ENCODE measurements around the gene USP31.

DNA sequence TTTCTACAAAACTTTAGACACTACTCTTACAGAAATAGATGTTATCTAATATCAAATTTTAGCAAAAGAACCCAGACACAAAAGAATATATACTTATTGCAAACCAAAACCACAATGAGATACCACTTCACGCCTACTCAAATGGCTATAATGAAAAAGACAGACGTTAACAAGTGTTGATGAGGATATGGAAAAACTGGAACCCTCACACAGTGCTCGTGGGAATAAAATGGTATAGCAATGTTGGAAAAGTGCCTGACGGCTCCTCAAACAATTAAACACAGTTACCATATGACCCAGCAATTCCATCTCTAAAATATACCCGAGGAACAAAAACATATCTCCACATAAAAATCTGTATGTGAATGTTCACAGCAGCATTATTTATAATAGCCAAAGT is 27.1 kb downstream of the USP31 start:
- TF ChIP-seq ZNF263 (CRISPR knock-in tag; IDR thresholded peaks at IDR 0.05; ENCODE audit: low read depth) = no peak
- TF ChIP-seq, protein P1, sequence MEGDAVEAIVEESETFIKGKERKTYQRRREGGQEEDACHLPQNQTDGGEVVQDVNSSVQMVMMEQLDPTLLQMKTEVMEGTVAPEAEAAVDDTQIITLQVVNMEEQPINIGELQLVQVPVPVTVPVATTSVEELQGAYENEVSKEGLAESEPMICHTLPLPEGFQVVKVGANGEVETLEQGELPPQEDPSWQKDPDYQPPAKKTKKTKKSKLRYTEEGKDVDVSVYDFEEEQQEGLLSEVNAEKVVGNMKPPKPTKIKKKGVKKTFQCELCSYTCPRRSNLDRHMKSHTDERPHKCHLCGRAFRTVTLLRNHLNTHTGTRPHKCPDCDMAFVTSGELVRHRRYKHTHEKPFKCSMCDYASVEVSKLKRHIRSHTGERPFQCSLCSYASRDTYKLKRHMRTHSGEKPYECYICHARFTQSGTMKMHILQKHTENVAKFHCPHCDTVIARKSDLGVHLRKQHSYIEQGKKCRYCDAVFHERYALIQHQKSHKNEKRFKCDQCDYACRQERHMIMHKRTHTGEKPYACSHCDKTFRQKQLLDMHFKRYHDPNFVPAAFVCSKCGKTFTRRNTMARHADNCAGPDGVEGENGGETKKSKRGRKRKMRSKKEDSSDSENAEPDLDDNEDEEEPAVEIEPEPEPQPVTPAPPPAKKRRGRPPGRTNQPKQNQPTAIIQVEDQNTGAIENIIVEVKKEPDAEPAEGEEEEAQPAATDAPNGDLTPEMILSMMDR (IDR thresholded peaks at IDR 0.05) = no peak
- TF ChIP-seq CREB1 (CRISPR knock-in tag; IDR thresholded peaks at IDR 0.05) = no peak
- TF ChIP-seq, protein P2, sequence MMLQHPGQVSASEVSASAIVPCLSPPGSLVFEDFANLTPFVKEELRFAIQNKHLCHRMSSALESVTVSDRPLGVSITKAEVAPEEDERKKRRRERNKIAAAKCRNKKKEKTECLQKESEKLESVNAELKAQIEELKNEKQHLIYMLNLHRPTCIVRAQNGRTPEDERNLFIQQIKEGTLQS (CRISPR knock-in tag; conservative IDR thresholded peaks at IDR 0.05) = no peak
- TF ChIP-seq, protein P3, sequence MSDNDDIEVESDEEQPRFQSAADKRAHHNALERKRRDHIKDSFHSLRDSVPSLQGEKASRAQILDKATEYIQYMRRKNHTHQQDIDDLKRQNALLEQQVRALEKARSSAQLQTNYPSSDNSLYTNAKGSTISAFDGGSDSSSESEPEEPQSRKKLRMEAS (CRISPR knock-in tag; IDR thresholded peaks at IDR 0.05) = no peak
- TF ChIP-seq, protein P4, sequence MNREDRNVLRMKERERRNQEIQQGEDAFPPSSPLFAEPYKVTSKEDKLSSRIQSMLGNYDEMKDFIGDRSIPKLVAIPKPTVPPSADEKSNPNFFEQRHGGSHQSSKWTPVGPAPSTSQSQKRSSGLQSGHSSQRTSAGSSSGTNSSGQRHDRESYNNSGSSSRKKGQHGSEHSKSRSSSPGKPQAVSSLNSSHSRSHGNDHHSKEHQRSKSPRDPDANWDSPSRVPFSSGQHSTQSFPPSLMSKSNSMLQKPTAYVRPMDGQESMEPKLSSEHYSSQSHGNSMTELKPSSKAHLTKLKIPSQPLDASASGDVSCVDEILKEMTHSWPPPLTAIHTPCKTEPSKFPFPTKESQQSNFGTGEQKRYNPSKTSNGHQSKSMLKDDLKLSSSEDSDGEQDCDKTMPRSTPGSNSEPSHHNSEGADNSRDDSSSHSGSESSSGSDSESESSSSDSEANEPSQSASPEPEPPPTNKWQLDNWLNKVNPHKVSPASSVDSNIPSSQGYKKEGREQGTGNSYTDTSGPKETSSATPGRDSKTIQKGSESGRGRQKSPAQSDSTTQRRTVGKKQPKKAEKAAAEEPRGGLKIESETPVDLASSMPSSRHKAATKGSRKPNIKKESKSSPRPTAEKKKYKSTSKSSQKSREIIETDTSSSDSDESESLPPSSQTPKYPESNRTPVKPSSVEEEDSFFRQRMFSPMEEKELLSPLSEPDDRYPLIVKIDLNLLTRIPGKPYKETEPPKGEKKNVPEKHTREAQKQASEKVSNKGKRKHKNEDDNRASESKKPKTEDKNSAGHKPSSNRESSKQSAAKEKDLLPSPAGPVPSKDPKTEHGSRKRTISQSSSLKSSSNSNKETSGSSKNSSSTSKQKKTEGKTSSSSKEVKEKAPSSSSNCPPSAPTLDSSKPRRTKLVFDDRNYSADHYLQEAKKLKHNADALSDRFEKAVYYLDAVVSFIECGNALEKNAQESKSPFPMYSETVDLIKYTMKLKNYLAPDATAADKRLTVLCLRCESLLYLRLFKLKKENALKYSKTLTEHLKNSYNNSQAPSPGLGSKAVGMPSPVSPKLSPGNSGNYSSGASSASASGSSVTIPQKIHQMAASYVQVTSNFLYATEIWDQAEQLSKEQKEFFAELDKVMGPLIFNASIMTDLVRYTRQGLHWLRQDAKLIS (CRISPR knock-in tag; IDR thresholded peaks at IDR 0.05; ENCODE audit: borderline replicate concordance) = no peak
- TF ChIP-seq NR2C2 (CRISPR knock-in tag; IDR thresholded peaks at IDR 0.05) = no peak
- TF ChIP-seq, protein P5, sequence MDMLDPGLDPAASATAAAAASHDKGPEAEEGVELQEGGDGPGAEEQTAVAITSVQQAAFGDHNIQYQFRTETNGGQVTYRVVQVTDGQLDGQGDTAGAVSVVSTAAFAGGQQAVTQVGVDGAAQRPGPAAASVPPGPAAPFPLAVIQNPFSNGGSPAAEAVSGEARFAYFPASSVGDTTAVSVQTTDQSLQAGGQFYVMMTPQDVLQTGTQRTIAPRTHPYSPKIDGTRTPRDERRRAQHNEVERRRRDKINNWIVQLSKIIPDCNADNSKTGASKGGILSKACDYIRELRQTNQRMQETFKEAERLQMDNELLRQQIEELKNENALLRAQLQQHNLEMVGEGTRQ (CRISPR knock-in tag; IDR thresholded peaks at IDR 0.05) = no peak
- TF ChIP-seq FOXJ3 (CRISPR knock-in tag; IDR thresholded peaks at IDR 0.05; ENCODE audit: borderline replicate concordance) = no peak
- no peak for TF ChIP-seq NR1H2 (CRISPR knock-in tag; IDR thresholded peaks at IDR 0.05)
- TF ChIP-seq, protein P6, sequence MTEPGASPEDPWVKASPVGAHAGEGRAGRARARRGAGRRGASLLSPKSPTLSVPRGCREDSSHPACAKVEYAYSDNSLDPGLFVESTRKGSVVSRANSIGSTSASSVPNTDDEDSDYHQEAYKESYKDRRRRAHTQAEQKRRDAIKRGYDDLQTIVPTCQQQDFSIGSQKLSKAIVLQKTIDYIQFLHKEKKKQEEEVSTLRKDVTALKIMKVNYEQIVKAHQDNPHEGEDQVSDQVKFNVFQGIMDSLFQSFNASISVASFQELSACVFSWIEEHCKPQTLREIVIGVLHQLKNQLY (CRISPR knock-in tag; IDR thresholded peaks at IDR 0.05) = no peak

Measured in WTC11 (cell line).